Tibial nerve (tissue), 4 donors: ENCODE measurements around the gene VPS33B. TPM values are rescaled to one million over a fixed set of nuclear protein-coding genes. Genes with fewer than 3 reads are reported as not detected.

Experiments
- DNase-seq, 2 donors: peaks; one replicate each; pipeline ENCODE4 v3.0.0-alpha.2; 2019; ENCODE audit warnings: low spot score in 2 of 2
- H3K27ac ChIP-seq, 4 donors: fragments of 200-600 bp; sonication (generic) in 3 of 4; one replicate each; pipeline ENCODE4 v1.5.1; 2017 to 2019; ENCODE audit warnings: mild to moderate bottlenecking in 1 of 4
- H3K27me3 ChIP-seq, 2 donors: fragments of 200-600 bp; sonication (generic) in 1 of 2; one replicate each; pipeline versions ENCODE4 v1.5.1 to v1.6.0; 2017 to 2019
- H3K36me3 ChIP-seq, 3 donors: fragments of 200-600 bp; sonication (generic); one replicate each; pipeline ENCODE4 v1.5.1; 2018 to 2019
- H3K4me1 ChIP-seq, 4 donors: fragments of 200-600 bp; sonication (generic) in 3 of 4; one replicate each; pipeline ENCODE4 v1.5.1; 2017 to 2019
- H3K4me3 ChIP-seq, 4 donors: fragments of 200-600 bp; sonication (generic) in 3 of 4; one replicate each; pipeline ENCODE4 v1.5.1; 2017 to 2019; ENCODE audit warnings: mild to moderate bottlenecking in 1 of 4, moderate library complexity in 1 of 4
- H3K9me3 ChIP-seq, 4 donors: fragments of 200-600 bp; sonication (generic) in 3 of 4; one replicate each; pipeline ENCODE4 v1.5.1; 2017 to 2019
- EP300 ChIP-seq, 2 donors: sonication (generic); formaldehyde crosslinking; IDR thresholded peaks; one replicate each; pipeline ENCODE4 v1.6.1; 2017; ENCODE audit warnings: antibody characterized with exemption in 2 of 2, mild to moderate bottlenecking in 1 of 2
- POLR2A ChIP-seq, 2 donors: fragments of 450-650 bp; IDR thresholded peaks; one replicate each; pipeline ENCODE4 v1.6.1; 2017; ENCODE audit warnings: antibody characterized with exemption in 2 of 2, mild to moderate bottlenecking in 2 of 2, moderate library complexity in 2 of 2
- WGBS, 2 donors: methylation state at CpG; one replicate each; pipeline ENCODE4 v1.1.5; 2018; 5-methylcytosine and 5-hydroxymethylcytosine counted together
- total RNA-seq, 4 donors: library from RNA; depleted of rRNA; stranded (reverse); fragments of >200 nt; gene quantifications; one replicate each; pipeline ENCODE4 v1.1.0, GENCODE V29; 2016
- TF ChIP-seq, protein P1 (sequence below), 5 experiments: fragments of 200-600 bp in 3 of 5; fragments of 450-650 bp in 2 of 5; sonication (generic) in 3 of 5; IDR thresholded peaks; one replicate each; pipeline ENCODE4 v1.5.1; 2016 to 2019; ENCODE audit warnings: antibody characterized with exemption in 5 of 5, mild to moderate bottlenecking in 3 of 5, moderate library complexity in 2 of 5

Gene VPS33B
- total RNA-seq, 4 donors from 2014 or later: 8.7 to 10.9 (median 10.1) TPM

DNA sequence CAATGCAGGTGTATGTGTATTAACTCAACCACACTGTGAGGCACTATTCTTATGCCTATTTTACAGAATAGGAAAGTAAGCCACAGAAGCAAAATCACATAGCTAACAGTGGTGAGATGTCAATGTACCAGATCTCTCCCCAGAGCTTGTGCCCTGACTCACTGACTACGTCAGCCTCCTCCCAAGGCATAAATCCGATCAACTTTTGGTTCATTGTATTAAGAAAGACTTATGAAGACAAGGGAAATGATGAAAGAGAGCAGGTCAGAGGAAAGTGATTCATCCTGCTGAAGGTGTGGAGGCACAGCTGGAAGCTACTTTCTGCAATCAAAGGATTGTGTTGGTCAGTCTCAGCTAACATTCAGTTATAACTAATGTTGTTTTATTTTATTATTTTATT, 44.6 kb upstream of the VPS33B start:
- Histone ChIP-seq H3K9me3 (no peaks in the 10 kb centered on the region), H3K4me1 (peaks cover 0 to 4% (median 0%) of the 10 kb centered on the region in 4 donors), H3K27ac (no peak overlapping the region), H3K4me3 (no peak overlapping the region), H3K36me3 (no peaks in the 10 kb centered on the region), H3K27me3 (peaks cover 0 to 18% of the 10 kb centered on the region in 2 donors)
- WGBS, 2 donors: 95% methylated on average over 2 of the region's 2 CpGs
- TF ChIP-seq POLR2A (IDR thresholded peaks at IDR 0.05): no peak
- no peak for TF ChIP-seq EP300 (IDR thresholded peaks at IDR 0.05)
- TF ChIP-seq, protein P1, sequence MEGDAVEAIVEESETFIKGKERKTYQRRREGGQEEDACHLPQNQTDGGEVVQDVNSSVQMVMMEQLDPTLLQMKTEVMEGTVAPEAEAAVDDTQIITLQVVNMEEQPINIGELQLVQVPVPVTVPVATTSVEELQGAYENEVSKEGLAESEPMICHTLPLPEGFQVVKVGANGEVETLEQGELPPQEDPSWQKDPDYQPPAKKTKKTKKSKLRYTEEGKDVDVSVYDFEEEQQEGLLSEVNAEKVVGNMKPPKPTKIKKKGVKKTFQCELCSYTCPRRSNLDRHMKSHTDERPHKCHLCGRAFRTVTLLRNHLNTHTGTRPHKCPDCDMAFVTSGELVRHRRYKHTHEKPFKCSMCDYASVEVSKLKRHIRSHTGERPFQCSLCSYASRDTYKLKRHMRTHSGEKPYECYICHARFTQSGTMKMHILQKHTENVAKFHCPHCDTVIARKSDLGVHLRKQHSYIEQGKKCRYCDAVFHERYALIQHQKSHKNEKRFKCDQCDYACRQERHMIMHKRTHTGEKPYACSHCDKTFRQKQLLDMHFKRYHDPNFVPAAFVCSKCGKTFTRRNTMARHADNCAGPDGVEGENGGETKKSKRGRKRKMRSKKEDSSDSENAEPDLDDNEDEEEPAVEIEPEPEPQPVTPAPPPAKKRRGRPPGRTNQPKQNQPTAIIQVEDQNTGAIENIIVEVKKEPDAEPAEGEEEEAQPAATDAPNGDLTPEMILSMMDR (IDR thresholded peaks at IDR 0.05): no peak
- DNase-seq: no peak

DNA sequence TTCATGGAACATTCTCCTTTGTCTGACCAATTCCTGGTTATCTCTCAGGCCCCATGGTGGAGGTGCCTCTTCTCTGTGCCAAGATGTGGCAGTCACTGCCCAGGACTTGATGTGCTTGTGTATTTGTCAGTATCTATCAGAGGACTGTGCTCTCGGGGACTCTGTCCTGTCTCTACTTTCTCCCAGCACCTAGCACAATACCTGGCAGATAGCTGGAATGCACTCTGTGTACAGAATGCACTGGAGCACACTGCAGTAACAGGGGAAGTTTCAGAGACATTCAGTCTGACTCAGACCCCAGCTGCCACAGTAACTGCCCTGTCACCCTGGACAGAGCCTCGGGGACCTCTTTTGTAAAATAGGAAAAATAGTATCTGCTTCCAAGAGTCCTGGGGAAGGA, 43.1 kb upstream of the VPS33B start:
- no peaks in the 10 kb centered on the region for H3K36me3 ChIP-seq
- H3K9me3 ChIP-seq: no peaks in the 10 kb centered on the region
- H3K27me3 ChIP-seq: peaks cover 0 to 13% of the 10 kb centered on the region in 2 donors
- TF ChIP-seq, protein P1 (IDR thresholded peaks at IDR 0.05): no peak
- TF ChIP-seq POLR2A (IDR thresholded peaks at IDR 0.05): no peak
- no peak for TF ChIP-seq EP300 (IDR thresholded peaks at IDR 0.05)
- no peak overlapping the region for H3K27ac ChIP-seq
- no peak for DNase-seq
- WGBS, 2 donors: 68 to 69% methylated on average over 2 of the region's 2 CpGs
- peaks cover 0 to 4% (median 0%) of the 10 kb centered on the region in 4 donors for H3K4me1 ChIP-seq
- no peak overlapping the region for H3K4me3 ChIP-seq

DNA sequence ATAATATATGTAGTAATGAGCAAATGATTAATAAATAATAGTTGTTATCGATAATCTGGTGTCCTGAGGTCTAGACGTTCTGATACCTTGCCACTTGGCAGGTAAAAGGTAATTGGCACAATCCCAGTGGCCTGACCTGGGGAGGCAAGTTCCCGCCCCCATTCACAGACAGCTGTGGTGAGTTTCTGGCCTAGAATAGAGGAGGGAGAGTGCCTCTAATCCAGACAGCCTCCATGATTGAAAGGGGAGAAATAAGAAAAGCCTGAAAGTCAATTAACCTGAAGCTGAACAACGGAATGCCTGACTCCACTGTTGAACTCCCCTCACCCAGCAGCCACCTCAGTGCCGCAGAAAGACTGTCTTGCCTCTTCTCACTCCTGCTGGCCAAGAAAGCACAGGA, 39.6 kb upstream of the VPS33B start:
- no peak for DNase-seq
- WGBS, 2 donors: 76 to 79% methylated on average over 5 of the region's 5 CpGs

DNA sequence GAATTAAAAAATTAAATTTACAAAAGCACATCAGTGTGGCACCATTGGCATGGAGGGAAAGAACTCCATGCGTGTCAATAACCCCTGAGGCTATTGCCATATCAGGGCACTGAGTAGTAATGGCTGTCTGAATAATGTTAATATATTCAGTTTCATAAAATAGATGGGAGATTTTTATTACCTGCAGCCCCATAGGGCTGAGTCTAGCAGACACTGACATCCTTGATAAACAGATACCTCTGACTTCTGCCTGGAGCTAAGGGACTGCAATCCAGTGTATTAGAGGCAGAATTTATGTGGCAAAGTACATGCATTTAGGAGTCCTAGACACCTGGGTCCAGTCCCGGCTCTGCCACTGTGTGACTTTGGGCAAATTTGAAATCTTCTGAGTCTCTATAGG, 38.8 kb upstream of the VPS33B start:
- Histone ChIP-seq H3K36me3 (no peaks in the 10 kb centered on the region), H3K27me3 (peaks cover 0 to 15% of the 10 kb centered on the region in 2 donors), H3K27ac (no peak overlapping the region), H3K4me3 (no peak overlapping the region), H3K9me3 (no peaks in the 10 kb centered on the region), H3K4me1 (peaks cover 0 to under 1% (median 0%) of the 10 kb centered on the region in 4 donors)
- TF ChIP-seq, protein P1 (IDR thresholded peaks at IDR 0.05): no peak
- TF ChIP-seq POLR2A (IDR thresholded peaks at IDR 0.05) (no peak), EP300 (IDR thresholded peaks at IDR 0.05) (no peak)
- no peak for DNase-seq
- 84 to 91% methylated on average over 2 of the region's 2 CpGs for WGBS, 2 donors

More for the DNA sequence above, 39.6 kb upstream of the VPS33B start:
- Histone ChIP-seq H3K27ac (no peak overlapping the region), H3K36me3 (no peaks in the 10 kb centered on the region), H3K27me3 (peaks cover 0 to 15% of the 10 kb centered on the region in 2 donors), H3K9me3 (no peaks in the 10 kb centered on the region), H3K4me1 (no peaks in the 10 kb centered on the region), H3K4me3 (no peak overlapping the region)
- TF ChIP-seq EP300 (IDR thresholded peaks at IDR 0.05) (no peak), POLR2A (IDR thresholded peaks at IDR 0.05) (no peak)
- TF ChIP-seq, protein P1 (IDR thresholded peaks at IDR 0.05): no peak

DNA sequence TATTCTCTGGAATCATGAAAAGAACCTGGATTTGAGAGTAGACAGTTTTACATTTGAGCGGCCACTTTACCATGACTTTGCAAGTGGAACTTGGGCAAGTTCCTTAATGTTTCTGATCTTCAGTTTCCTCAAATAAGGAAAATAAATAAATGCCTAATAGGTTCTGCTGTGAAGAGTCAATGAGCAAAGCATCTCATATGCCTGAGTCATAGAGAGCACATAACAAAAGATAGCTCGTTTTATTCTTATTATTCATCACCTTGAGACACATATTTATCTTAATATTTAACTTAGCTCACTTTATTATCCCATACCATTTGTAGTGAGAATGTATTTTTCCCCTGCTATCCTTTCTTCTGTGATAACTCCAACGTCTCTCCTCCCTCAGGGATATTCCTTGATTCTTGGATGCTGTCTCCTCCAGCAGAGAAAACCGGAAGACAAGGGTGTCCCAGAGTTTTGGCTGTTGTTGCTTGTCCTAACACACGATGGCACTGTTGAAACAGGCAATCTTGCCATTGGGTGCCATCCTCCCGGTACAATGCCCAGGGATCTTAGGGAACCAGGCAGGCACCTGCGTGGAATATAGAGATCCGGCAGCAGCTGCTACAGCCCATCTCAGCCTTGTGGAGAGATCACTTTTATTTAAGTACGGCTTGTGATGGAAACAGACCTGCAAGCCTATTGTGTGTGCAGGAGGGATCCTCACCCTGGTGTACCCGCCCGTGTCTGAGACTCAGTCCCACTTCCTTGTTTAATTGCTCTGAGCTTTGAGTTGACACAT, 33.3 kb upstream of the VPS33B start:
- peaks cover 0 to 30% of the 10 kb centered on the region in 2 donors for H3K27me3 ChIP-seq
- peak; percentile 22 to 56 for DNase-seq
- H3K36me3 ChIP-seq: no peaks in the 10 kb centered on the region
- H3K4me3 ChIP-seq: no peak overlapping the region
- H3K27ac ChIP-seq: no peak overlapping the region
- no peaks in the 10 kb centered on the region for H3K9me3 ChIP-seq
- TF ChIP-seq POLR2A (IDR thresholded peaks at IDR 0.05) (no peak), EP300 (IDR thresholded peaks at IDR 0.05) (no peak)
- TF ChIP-seq, protein P1 (IDR thresholded peaks at IDR 0.05): peak; percentile 66 to 90 (median 81)
- H3K4me1 ChIP-seq: peaks cover 0 to 6% (median 0%) of the 10 kb centered on the region in 4 donors
- WGBS, 2 donors: 24 to 27% methylated on average over 11 of the region's 11 CpGs
